ENCODE measurements around the gene FOXK1. TPM values are rescaled to one million over a fixed set of nuclear protein-coding genes. Genes with fewer than 3 reads are reported as not detected.

Gene FOXK1
- total and polyA plus RNA-seq, 7 donors = 4.2 to 26.4 (median 16.8) TPM

DNA sequence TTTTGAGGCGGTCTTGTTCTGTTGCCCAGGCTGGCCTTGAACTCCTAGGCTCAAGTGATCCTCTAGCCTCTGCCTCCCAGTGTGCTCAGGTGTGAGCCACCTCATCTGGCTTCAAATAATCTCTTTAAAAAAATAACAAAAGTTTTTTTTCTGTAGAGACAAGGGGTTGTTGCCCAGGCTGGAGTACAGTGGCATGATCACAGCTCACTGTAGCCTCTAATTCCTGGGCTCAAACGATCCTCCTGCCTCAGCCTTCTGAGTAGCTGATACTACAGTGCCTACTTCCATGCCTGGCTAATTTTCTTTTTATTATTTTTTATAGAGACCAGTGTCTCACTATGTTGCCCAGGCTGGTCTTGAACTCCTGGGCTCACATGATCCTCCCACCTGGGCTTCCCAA lies 11.7 kb downstream of the FOXK1 start:
- no peaks in the 10 kb centered on the region for H3K36me3 ChIP-seq (ENCODE audit: insufficient read depth in 1 of 2, low read depth in 1 of 2)
- H3K4me3 ChIP-seq = no peak overlapping the region
- no peaks in the 10 kb centered on the region for H3K27me3 ChIP-seq (ENCODE audit: insufficient read depth in 3 of 3, low read length in 2 of 3)
- DNase-seq = no peak
- no peaks in the 10 kb centered on the region for H3K9me3 ChIP-seq
- WGBS, 3 donors = 94 to 97% (median 94%) methylated on average over 2 of the region's 2 CpGs
- peak overlapping the region; percentile 91 for H3K27ac ChIP-seq
- peaks cover 65% of the 10 kb centered on the region for H3K4me1 ChIP-seq
- ATAC-seq = no peak
- intact Hi-C loops (cut with DNase I) = no loop called here
- no peak for TF ChIP-seq CTCF (IDR thresholded peaks at IDR 0.05)

DNA sequence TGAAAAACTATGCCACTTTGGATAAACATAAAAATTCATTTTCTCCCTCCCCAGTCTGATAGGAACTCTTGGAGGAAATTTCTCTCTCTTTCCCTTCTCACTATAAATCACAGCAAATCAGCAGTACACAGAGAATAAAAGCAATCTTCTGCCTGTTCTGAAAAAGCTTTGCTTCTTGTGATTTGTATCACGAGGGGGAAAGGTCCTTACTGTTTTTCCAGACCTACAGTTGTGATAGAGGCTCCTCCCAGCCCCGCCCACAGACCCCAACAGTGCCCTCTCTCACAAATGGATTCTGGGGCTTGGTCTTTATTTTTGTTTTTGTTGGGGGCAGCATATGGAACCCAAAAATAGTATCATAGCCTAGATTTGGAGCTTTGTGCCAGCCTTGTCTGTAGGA lies 12.2 kb downstream of the FOXK1 start:
- ATAC-seq = no peak
- H3K36me3 ChIP-seq (ENCODE audit: insufficient read depth in 1 of 2, low read depth in 1 of 2) = no peaks in the 10 kb centered on the region
- no peak for DNase-seq
- peaks cover 66% of the 10 kb centered on the region for H3K4me1 ChIP-seq
- H3K4me3 ChIP-seq = no peak overlapping the region
- H3K27me3 ChIP-seq (ENCODE audit: insufficient read depth in 3 of 3, low read length in 2 of 3) = no peaks in the 10 kb centered on the region
- H3K27ac ChIP-seq = peak overlapping the region; percentile 91
- 76 to 83% (median 82%) methylated on average over 2 of the region's 2 CpGs for WGBS, 3 donors
- H3K9me3 ChIP-seq = no peaks in the 10 kb centered on the region
- TF ChIP-seq CTCF (IDR thresholded peaks at IDR 0.05) = no peak
- intact Hi-C loops (cut with DNase I) = no loop called here

- intact Hi-C loops (cut with DNase I) = no loop called here
- Histone ChIP-seq H3K27ac (no peak overlapping the region), H3K4me1 (peaks cover 46% of the 10 kb centered on the region), H3K4me3 (no peak overlapping the region), H3K27me3 (ENCODE audit: insufficient read depth in 3 of 3, low read length in 2 of 3) (no peaks in the 10 kb centered on the region), H3K9me3 (no peaks in the 10 kb centered on the region), H3K36me3 (ENCODE audit: insufficient read depth in 1 of 2, low read depth in 1 of 2) (no peaks in the 10 kb centered on the region)
- WGBS, 3 donors = 87 to 94% (median 89%) methylated on average over 10 of the region's 10 CpGs
- TF ChIP-seq CTCF (IDR thresholded peaks at IDR 0.05) = no peak
- no peak for ATAC-seq
- DNase-seq = no peak
Observed at GRCh38 chr7:4698707-4699275, 16.7 kb downstream of the FOXK1 start.

GRCh38 chr7:4699841-4700240 lies 17.7 kb downstream of the FOXK1 start:
- no peak for ATAC-seq
- intact Hi-C loops (cut with DNase I) = no loop called here
- no peak for TF ChIP-seq CTCF (IDR thresholded peaks at IDR 0.05)
- H3K4me1 ChIP-seq = peaks cover 36% of the 10 kb centered on the region
- H3K27ac ChIP-seq = no peak overlapping the region
- H3K27me3 ChIP-seq (ENCODE audit: insufficient read depth in 3 of 3, low read length in 2 of 3) = no peaks in the 10 kb centered on the region
- 64 to 79% (median 72%) methylated on average over 10 of the region's 10 CpGs for WGBS, 3 donors
- H3K4me3 ChIP-seq = no peak overlapping the region
- no peaks in the 10 kb centered on the region for H3K9me3 ChIP-seq
- DNase-seq = no peak
- H3K36me3 ChIP-seq (ENCODE audit: insufficient read depth in 1 of 2, low read depth in 1 of 2) = no peaks in the 10 kb centered on the region
